Thyroid gland (tissue), 4 donors: ENCODE results near the gene IRF7. TPM values are rescaled to one million over a fixed set of nuclear protein-coding genes. Genes with fewer than 3 reads are reported as not detected.

ENCODE experiments used
- DNase-seq, 2 donors: peaks; one replicate each; pipeline ENCODE4 v3.0.0-alpha.2; 2019
- H3K27ac ChIP-seq, 3 donors: fragments of 200-600 bp; sonication (generic); 1 replicate in 2 of 3; 2 replicates in 1 of 3; pipeline ENCODE4 v1.5.1; 2016 to 2019; ENCODE audit warnings: mild to moderate bottlenecking in 1 of 3, moderate library complexity in 1 of 3
- H3K27me3 ChIP-seq: fragments of 200-600 bp; sonication (generic); one replicate; pipeline ENCODE4 v1.5.1; 2019
- H3K36me3 ChIP-seq, 2 donors: fragments of 200-600 bp; sonication (generic); one replicate each; pipeline ENCODE4 v1.5.1; 2016 to 2019
- H3K4me1 ChIP-seq, 2 donors: fragments of 200-600 bp; sonication (generic); one replicate each; pipeline ENCODE4 v1.5.1; 2017 to 2019
- H3K4me3 ChIP-seq, 3 donors: fragments of 200-600 bp; sonication (generic); replicated peaks in 1 of 3; 1 replicate in 2 of 3; 2 replicates in 1 of 3; pipeline ENCODE4 v1.5.1; 2016; ENCODE audit warnings: mild to moderate bottlenecking in 1 of 3
- H3K9me3 ChIP-seq: fragments of 200-600 bp; sonication (generic); one replicate; pipeline ENCODE4 v1.5.1; 2017
- CTCF ChIP-seq, 6 experiments: fragments of 200-600 bp in 3 of 6; fragments of 450-650 bp in 3 of 6; sonication (generic) in 3 of 6; IDR thresholded peaks; one replicate each; pipeline ENCODE4 v1.5.1; 2016 to 2019; ENCODE audit warnings: antibody characterized with exemption in 6 of 6, mild to moderate bottlenecking in 2 of 6, inconsistent platforms in 1 of 6, moderate library complexity in 1 of 6
- POLR2A ChIP-seq, 2 donors: fragments of 450-650 bp; IDR thresholded peaks; one replicate each; pipeline ENCODE4 v1.6.1; 2017; ENCODE audit warnings: antibody characterized with exemption in 2 of 2, mild to moderate bottlenecking in 2 of 2, moderate library complexity in 1 of 2
- WGBS, 2 donors: methylation state at CpG; one replicate each; pipeline ENCODE4 v1.1.5; 2017; 5-methylcytosine and 5-hydroxymethylcytosine counted together
- intact Hi-C: fragments of 100-400 bp; cut with DNase I; formaldehyde crosslinking; loops from one replicate; pipeline ENCODE4 v1.15.1; 2023
- total RNA-seq, 4 donors: library from RNA; depleted of rRNA; stranded (reverse); fragments of >200 nt; gene quantifications; one replicate each; pipeline ENCODE4 v1.2.3, GENCODE V29; 2016

IRF7 gene
- total RNA-seq, 4 donors from 2014 or later, result 15.4 to 42.4 (median 29.1) TPM

DNA sequence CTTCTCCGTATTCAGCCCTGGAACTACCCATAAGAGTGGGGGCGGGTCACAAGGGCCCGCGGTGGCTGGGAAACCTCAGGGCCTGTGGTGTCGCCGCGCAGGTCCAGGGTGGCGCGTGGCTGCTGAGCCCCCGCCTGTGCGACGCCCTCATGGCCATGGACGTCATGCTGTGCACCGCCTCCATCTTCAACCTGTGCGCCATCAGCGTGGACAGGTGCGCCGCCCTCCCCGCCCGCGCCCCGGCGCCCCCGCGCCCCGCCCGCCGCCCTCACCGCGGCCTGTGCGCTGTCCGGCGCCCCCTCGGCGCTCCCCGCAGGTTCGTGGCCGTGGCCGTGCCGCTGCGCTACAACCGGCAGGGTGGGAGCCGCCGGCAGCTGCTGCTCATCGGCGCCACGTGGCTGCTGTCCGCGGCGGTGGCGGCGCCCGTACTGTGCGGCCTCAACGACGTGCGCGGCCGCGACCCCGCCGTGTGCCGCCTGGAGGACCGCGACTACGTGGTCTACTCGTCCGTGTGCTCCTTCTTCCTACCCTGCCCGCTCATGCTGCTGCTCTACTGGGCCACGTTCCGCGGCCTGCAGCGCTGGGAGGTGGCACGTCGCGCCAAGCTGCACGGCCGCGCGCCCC is 23.7 kb upstream of the IRF7 start:
- 0 to 9% methylated on average over 2 to 7 of the region's 80 CpGs for WGBS, 2 donors
- intact Hi-C loops, result no loop called here
- no peak for TF ChIP-seq CTCF (IDR thresholded peaks at IDR 0.05)
- no peak for TF ChIP-seq POLR2A (IDR thresholded peaks at IDR 0.05)
- Histone ChIP-seq H3K4me1 (peaks cover 0 to 44% of the 10 kb centered on the region in 2 donors), H3K36me3 (peaks cover 7 to 8% of the 10 kb centered on the region in 2 donors), H3K27ac (no peak overlapping the region), H3K9me3 (no peaks in the 10 kb centered on the region), H3K4me3 (no peak overlapping the region), H3K27me3 (no peaks in the 10 kb centered on the region)
- peak in 1 of 2 donors; percentile 24 for DNase-seq

DNA sequence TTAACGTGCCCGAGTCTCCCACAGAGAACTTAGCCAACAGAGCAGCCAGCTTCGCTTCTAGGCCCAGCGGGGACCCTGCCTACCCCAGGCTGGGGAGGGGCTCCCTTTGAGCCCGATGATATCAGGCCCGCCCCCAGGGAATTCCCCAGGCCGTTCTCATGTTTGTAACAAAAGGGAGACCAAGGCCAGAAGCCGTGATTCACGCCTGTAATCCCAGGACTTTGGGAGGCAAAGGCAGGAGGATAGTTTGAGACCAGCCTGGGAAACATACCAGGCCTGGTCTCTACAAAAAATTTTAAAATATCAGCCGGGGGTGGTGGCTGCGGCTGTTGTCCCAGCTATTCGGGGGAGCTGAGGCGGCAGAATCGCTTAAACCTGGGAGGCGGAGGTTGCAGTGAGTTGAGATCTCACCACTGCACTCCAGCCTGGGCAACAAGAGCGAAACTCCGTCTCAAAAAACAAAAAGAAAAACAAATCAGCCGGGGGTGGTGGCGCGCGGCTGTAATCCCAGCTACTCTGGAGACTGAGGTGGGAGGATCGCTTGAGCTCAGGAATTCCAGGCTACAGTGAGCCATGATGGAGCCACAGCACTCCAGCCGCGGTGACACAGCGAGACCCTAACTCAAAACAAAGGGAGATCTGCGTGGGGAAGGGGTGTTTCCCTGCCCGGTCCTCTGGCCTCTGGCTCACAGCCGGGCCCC is 23.0 kb upstream of the IRF7 start:
- H3K27ac ChIP-seq, result no peak overlapping the region
- peaks cover 0 to 44% of the 10 kb centered on the region in 2 donors for H3K4me1 ChIP-seq
- no peak overlapping the region for H3K4me3 ChIP-seq
- peak; percentile 62 to 65 for DNase-seq
- H3K27me3 ChIP-seq, result no peaks in the 10 kb centered on the region
- peak in 1 of 2 donors; percentile 4 for TF ChIP-seq POLR2A (IDR thresholded peaks at IDR 0.05)
- TF ChIP-seq CTCF (IDR thresholded peaks at IDR 0.05), result no peak
- H3K9me3 ChIP-seq, result no peaks in the 10 kb centered on the region
- intact Hi-C loops, result no loop called here
- peaks cover under 1 to 1% of the 10 kb centered on the region in 2 donors for H3K36me3 ChIP-seq
- WGBS, 2 donors, result 38 to 43% methylated on average over 26 to 27 of the region's 28 CpGs

GRCh38 chr11:637593-638521 is 22.1 kb upstream of the IRF7 start:
- WGBS, 2 donors, result 37 to 40% methylated on average over 40 to 44 of the region's 55 CpGs
- no peak for TF ChIP-seq CTCF (IDR thresholded peaks at IDR 0.05)
- TF ChIP-seq POLR2A (IDR thresholded peaks at IDR 0.05), result no peak
- no peaks in the 10 kb centered on the region for H3K27me3 ChIP-seq
- H3K27ac ChIP-seq, result no peak overlapping the region
- peaks cover 0 to 44% of the 10 kb centered on the region in 2 donors for H3K4me1 ChIP-seq
- H3K4me3 ChIP-seq, result no peak overlapping the region
- H3K9me3 ChIP-seq, result no peaks in the 10 kb centered on the region
- DNase-seq, result no peak
- intact Hi-C loops, result no loop called here
- H3K36me3 ChIP-seq, result no peaks in the 10 kb centered on the region

DNA sequence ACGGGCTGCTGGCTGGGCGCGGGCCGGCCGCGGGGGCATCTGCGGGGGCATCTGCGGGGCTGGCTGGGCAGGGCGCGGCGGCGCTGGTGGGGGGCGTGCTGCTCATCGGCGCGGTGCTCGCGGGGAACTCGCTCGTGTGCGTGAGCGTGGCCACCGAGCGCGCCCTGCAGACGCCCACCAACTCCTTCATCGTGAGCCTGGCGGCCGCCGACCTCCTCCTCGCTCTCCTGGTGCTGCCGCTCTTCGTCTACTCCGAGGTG is 21.5 kb upstream of the IRF7 start:
- H3K4me3 ChIP-seq, result no peak overlapping the region
- DNase-seq, result no peak
- intact Hi-C loops, result no loop called here
- H3K27me3 ChIP-seq, result no peaks in the 10 kb centered on the region
- no peak overlapping the region for H3K27ac ChIP-seq
- no CpG with 5 or more reads among the region's 34 CpGs for WGBS, 2 donors
- no peaks in the 10 kb centered on the region for H3K36me3 ChIP-seq
- H3K9me3 ChIP-seq, result no peaks in the 10 kb centered on the region
- TF ChIP-seq POLR2A (IDR thresholded peaks at IDR 0.05) (no peak), CTCF (IDR thresholded peaks at IDR 0.05) (no peak)
- H3K4me1 ChIP-seq, result peaks cover 0 to 44% of the 10 kb centered on the region in 2 donors
